NCI-H748 (cell line): ENCODE results near the gene CNKSR2.

Experiments used
- DNase-seq: peaks from one replicate; lab custom pipeline; 2025; ENCODE audit not compliant: unreplicated experiment; lab: John Stamatoyannopoulos, UW

The CNKSR2 gene

DNA sequence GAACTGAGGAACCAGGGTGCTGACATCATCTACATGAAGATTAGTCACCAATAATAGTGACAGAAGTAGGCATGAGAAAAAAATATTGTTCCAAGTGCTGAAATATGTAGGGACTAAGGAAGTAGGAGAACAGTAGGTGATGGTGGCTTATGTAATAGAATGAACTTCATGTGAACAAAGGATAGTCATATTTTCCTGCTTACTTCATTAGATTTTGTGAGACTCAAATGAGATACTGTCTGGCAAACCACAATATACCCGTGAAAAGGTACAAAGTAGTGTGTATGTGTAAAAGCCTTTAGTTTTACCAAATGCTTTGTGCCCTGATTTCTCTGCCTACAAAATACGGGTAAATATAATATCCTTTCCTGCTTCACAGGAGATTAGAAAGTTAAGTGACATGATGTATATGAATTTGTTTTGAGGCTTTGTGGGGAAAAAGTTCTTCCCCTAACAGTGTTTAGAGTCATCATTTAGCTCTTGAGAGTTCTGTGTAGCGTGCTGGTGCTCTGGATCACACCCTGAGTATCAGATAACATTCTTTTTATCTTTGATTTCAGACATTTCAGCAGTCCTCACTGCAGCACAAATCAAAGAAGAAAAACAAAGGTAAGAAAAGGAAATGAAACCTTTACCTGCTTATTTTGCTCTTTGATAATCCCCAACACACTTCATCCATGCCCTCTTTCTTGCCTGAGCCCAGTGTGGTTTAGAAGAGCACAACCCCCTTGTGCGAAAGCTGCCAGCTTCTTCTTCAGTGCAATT lies 216.0 kb downstream of the CNKSR2 start:
- no peak for DNase-seq

DNA sequence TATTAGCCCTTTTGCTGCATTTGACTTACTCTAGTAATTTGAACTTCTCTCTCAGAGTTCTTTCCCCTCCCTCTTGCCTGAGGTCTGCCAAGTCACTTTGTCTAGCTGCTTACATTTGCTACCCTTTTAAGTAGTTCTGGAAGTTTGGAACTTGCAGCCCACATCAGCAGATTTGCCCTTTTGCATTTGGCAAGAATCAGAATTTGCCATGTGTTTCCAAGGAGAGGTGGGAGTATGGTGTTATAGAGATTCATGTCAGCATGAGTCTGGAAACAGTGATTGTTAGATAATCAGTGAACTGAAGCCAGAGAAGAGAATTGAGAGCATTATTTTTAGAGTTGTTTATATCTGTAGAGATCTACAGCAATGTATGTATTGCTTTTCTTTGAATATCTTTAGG lies 231.8 kb downstream of the CNKSR2 start:
- DNase-seq = no peak

DNA sequence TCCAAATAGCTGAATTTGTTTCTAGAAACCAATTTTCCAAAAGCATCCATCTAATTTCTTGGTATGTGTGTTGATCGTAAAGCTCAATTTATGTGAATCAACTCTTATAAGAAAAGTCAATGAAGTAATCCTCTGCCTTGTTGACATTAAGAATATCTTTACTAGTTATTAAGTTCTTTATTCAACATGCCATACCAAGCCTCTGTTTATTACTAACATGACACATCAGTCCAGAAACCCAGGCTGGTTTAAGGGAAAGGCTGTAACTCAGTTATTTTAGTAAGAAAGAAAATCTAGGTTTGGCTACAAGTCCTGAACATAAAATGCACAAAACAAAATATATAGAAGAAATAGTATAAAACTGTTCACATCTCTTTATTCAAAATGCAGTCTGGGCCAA lies 235.9 kb downstream of the CNKSR2 start:
- no peak for DNase-seq

DNA sequence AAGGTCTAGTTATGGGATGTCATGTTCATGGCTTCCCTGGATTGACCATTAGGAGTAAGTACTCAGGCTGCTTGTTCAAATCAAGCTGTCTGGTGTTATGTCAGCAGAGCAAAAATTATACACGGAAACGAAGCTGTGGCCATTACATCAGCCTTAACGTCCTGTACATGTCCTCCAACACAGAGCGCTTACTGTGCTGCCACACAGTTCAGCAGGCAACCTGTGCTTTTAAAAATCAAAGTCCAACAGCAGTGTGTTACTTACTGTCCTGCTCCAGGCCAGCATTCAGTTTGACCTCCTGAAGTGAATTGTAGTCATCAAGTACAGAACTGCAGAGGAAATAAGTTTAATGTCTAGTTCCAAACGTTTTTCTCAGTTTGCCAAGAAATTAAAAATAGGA lies 237.9 kb downstream of the CNKSR2 start:
- DNase-seq = no peak

DNA sequence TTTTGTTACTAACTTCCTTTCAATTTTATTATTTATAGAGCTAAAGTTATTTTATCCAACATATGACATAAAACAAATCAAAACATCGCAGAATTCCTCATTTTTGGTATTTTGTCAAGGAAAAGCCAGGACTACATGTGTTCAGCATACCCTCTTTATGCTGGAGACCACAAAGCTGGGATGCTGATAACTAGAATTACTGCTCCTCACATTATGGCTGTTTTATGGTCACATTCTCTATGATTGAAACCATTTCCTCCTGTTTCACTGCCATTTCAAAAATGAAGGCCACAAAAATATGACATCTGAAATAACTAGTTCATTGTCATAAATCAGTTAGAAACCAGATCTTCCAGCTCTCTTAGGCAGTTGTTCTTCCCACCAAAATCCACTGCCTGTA lies 242.2 kb downstream of the CNKSR2 start:
- no peak for DNase-seq

DNA sequence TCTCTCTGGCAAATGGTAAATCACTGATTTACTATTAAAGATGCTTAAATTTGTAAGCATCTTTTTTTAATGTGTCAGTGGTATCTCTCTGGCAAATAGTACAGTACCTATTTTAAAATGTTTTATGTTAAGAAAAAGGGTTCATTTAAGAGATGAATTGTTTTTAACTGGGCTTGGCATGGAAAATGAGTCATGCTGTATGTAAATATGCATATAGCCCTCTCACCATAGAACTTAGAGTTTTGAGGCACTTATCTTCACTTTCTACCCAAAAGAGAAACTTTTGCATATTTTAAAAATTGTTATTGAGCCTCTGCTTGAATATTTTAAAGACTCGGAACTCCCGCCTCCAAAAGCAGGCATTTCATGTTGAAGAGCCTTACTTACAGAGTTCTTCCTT lies 246.0 kb downstream of the CNKSR2 start:
- no peak for DNase-seq

DNA sequence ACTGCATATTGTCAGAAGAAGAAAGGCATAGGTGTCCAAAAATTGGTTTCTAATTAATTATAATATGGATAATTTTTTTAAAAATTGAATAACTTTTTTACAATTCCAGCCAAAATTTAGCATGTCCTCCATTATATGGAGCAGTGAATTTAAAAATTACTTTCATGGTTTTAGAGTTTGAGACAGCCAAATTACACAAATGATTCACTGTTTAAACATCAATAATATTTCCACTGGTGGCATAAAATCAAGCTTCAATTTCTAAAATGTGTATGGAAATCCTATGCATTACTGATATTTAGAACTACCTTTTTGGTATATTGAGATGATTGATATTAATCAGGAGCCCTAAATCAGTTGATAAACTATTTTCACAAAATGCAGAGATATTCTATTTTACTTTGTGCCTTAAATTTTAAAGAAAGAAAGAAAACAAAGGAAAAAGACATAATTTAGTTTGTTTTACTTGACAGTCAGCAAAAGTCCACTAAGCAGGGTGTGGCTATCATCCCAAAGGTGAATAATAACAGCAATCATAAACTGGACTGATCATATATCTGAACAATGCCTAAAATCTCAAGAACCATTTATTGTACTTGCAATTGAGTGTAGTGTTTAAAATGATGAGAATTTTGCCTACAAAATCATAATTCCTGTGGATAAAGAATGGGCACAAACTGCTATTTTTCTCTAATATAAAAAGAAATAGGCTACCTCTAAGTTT lies 249.7 kb downstream of the CNKSR2 start:
- no peak for DNase-seq

DNA sequence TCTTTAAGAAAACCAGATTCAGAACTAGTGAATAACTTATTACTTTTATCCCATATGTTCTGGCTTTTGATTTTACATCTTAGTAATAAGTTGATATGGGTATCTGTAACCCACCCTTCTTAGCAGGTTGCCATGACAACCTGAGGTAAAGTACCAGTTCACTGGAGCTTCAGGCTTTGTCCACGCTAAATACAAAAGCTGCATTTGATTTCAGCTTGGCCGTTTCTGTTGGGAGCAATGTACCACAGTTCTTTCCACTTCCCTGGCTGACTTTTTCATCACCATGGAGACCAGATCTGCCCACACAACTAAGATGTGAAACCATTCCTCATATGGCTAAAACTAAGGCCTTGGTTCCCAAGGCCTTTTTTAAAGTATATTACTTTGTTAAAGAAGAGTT lies 257.8 kb downstream of the CNKSR2 start:
- peak; percentile 24 for DNase-seq

DNA sequence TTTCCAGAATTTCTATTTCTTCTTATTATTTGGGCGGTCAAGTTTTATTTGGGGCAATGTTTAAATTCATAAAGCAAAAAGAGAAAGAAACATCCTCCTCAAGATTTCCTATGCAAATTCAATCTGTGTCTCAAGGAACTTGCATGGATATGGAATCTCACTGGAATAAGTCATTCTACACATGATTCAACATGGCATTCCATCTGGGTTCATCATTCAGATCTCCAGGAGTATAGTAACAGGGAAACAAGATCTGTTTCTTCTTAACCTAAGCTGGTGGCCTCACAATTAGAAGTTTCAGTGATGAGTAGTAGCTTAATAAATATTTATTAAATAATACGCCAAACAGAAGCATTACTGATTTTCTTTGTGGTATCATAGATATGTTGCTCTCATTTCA lies 264.1 kb downstream of the CNKSR2 start:
- DNase-seq = no peak

DNA sequence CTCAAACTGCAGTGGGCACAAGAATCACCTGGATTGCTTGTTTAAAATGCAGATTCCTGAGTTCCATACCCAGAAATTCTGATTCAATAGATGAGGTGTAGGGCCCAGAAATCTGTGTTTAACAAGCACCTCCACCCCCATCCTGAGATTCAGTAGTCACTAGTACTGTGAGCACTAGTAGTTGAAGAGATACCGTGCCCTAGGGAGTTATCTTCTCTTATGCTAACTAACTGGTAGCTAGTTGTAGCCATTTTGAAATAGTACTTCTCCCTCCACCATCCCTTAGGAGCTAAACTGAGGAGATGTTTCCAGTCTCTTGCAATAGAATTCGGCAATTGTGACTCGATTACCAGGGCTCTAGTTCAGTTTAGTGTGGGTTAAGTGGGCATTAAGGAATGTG lies 265.6 kb downstream of the CNKSR2 start:
- no peak for DNase-seq

DNA sequence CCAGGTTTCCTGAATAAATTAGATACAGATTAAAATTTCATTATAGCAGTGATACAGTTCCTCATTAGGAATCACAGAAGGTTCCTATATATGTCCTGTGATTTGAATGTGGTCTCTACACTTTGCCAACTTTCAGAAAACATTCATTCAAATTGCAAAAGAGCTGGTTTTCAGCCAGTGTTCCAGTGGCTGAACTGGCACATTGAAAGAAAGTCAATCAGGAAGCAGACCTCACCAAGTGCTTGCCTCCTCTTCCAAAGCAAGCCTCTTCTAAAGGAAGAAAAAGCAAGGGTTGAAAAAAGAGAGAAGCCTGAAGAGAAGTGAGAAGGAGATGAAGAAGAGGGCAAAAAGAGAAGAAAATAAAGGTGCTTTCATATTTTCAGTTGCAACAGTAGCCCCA lies 271.2 kb downstream of the CNKSR2 start:
- no peak for DNase-seq

DNA sequence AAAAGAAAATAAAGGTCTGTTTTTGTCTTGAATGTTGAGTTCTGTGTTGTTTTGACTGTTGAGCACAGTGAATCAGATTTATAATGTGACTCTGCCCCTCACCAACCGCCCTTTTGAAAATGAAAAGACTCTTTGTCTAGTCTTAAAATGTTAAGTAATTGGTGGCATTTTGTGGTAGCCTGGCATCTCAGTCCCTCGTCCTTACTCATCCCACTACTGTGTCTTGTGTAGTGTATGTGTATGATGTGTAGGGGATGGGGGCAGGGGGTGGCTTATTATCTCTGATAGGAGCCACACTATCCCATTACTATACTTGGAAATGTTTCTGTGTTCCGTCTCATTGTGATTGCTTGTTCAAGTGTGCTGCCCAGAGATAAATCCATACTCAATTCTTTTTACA lies 271.7 kb downstream of the CNKSR2 start:
- DNase-seq = no peak

DNA sequence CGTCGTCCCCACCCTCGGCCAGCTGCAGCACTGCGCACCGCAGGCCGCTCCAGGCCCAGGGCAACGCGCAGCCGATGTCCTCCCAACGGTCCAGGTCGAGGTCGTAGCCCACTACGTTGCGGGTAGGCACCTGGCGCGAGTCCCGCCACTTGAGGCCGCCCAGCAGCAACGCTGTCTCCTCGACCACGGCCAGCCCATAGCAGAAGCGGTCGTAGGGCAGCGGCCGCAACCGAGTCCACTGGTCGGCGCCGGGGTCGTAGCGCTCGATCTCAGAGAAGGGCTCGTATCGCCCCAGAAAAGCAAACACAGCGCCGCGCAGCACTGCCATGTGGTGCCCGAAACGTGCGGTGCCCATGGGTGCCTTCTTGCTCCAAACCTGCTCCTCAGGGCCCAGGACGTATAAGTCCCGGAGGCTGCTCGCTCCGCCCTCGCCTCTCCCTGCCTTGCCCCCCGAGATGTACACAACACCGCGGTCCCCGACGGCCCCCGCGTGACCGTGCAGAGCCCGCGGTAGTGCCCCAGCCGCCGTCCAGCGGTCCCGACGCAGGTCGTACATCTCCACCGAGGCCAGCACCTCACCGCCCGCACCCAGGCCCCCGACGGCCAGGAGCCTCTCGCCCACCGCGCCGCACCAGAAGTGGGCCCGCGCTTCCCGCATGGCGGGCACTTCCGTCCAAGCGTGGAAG lies 281.8 kb downstream of the CNKSR2 start:
- no peak for DNase-seq

DNA sequence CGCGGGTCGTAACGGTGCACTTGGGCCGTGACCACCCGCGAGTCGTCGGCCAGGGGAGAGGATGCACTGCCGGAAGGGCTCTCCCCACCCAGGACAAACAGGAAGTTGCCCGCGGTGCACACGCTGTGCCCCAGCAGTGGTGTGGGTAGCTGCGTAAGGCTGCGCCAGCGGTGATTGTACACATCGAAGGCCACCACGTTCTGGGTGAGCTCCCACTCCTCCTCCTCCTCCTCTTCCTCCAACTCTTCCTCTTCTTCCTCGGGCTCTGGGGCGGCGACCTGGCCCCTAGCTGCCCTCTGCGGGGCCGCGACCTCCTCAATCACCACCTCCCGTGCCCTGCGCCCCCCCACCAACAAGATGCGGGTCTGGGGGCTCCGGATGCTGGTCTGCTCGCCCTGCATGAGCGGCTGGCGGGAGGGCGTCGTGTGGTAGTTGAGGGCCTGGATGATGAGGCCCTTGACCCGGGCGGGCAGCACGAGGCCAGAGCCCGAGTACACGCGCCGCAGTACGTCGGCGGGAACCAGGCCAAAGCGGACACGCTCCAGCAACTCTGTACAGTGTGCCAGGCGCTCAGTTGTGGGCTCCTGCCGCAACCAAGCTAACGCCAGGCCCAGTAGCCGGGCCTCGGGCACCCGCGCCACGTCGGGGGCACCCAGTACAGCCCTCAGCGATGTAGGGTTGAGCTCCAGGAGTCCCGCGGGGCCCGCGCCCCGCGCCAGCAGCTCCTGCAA lies 282.5 kb downstream of the CNKSR2 start:
- DNase-seq = no peak

DNA sequence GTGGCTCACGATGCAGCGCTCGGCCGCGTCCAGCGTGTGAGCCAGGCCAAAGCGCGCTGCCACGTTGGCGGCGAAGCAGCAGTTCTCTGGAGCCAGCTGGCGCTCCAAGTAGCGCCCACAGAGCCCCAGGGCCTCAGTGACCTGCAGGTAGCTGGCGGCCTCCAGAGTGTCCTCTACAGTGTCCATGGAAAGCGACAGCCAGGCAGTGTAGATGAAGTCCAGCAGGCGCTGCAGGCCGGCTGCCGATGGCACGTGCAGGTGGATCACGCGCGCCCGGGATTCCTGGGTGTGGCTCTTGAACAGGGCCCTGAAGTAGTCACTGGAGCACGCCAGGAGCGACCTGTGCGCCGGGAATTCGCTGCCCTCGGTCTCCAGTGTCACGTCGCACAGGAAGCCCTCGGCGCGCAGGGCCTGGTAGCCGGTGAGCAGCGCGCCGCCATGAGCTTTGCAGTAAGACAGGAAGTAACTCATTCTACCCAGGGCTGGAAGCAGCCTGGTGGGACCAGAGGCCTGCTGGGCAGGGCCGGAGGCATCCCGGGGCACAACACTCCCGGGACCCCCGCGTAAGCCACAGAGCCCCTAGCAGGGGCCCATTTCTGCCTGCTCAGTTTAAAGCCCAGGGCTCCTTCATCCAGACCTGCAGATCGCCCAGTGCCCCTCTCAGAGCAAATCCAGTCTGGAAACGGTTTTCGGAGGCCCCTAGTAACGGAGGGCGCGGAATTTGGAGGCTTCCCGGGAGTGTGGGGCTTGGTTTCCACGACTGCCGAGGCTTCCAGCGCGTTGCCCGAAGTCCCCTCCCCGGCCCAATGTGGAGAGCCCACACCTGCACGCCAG lies 283.3 kb downstream of the CNKSR2 start:
- DNase-seq = no peak

DNA sequence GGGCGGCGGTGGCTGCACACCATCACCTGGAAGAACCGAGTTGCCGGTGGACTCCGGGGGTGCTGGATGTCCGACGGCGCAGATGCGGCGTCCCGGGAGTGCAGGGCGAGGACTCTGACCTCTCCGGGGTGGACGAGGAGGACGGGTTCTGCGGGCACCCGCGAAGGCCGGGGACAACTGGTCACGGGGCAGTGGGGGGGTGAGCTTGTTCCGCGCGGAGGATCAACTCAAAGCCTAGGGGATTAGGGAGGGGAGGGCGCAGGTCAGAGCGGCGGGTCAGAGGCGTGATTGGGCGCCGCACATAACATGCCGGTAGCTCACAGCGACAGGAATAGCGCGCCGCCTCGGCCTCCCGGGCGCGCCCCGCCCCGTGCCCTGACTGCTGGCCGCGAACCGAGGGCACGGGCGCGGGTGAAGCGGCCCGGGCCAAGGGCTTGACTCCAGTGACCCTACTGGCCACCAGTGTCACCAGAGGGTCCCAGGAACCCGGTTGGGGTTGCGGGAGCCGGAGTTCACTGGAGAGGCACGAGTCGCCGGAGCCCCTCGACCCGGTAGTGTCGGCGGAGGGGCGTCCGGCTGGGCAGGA lies 284.0 kb downstream of the CNKSR2 start, which contains the start of gene KLHL34:
TSS of gene KLHL34 (minus strand) at position 179 of the 586 bp plus-strand sequence. CDS start 542 bp downstream, outside the sequence.
- no peak for DNase-seq

DNA sequence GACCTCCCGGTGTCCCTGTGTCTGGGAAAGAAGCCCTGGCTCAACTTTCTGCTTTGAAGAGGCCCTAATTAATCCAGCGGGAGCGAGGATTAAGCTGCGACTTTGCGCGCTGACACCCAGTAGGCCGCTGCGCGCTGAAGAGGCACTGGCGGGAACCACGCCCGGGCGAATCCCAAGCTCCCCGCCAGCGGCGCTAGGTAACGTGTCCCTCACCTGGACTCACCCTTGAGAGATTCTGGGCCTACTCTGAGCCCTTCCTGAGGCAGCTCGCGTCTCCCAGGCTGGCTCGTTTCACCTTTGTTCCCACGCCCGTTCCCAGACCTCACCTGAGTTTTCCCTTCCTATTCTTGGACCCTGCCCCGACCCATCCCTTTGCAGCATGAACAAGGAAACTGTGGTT lies 284.5 kb downstream of the CNKSR2 start:
- DNase-seq = no peak

DNA sequence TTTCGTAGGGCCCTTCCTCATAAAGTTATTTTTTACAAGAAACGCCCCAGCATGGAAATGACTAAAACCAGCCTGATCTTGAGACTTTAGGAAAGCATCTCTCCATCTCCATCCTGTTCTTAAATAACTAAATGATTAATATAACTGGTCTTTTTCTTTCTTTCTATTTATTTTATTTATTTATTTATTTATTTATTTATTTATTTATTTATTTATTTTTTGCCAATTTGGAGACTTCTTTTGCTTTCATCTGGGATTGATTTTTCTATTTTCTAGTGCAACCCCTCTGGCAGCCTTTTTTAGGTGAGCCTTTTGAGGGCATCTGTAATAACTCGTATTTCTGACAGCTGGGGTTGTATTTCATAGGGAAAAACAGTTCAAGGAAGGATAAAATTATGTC lies 285.1 kb downstream of the CNKSR2 start:
- DNase-seq = no peak

DNA sequence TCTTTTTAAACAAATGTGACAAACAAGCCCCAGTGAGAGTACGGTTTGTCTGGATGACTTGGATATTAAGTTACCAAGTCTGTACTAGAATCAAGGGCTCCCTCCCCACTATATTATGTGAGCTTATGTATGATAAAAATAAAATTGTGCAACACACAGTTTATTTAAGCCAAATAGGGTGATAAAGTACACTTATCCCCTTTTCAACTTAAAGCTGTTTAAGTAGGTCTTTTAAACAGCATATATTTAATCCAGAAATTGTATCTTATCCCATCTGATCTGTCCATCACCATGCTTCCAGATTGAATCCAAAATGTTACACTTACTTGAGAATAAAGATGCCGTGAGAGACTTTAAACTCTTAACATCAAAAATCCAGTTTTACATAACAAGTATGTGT lies 285.9 kb downstream of the CNKSR2 start:
- DNase-seq = no peak

DNA sequence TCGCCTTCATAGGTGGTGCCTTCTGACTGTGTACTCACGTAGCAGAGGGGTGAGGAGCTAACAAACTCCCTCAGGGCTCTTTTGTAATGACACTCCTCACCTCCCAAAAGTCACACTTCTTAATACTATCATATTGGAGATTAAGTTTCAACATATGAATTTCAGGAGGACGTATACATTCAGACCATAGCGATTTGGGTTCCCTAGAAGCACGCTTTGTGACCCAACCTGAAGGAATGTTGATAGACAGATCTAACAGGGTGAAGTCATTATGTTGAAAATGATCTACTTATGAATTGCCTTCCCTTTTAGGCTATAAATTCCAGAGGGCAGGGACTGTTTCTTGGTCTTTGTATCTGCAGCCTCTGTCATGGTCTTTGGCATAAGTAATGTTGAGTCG lies 287.1 kb downstream of the CNKSR2 start:
- no peak for DNase-seq
